Chondrocyte (in vitro differentiated cells): ENCODE measurements around the gene SFTPB. TPM values are rescaled to one million over a fixed set of nuclear protein-coding genes. Genes with fewer than 3 reads are reported as not detected.
A peak's percentile ranks its signal among the peaks of the same experiment; 100 is the strongest.

ENCODE experiments used
- DNase-seq: peaks from one replicate; pipeline ENCODE4 v3.0.0; 2021; ENCODE audit warnings: mixed read lengths, low spot score
- H3K27ac Mint-ChIP-seq: one replicate; pipeline ENCODE4 v1.8.0; 2021; ENCODE audit warnings: mild to moderate bottlenecking, moderate library complexity, mixed read lengths; ENCODE audit not compliant: unreplicated experiment
- H3K27me3 Mint-ChIP-seq: 2 replicates; pipeline ENCODE4 v1.8.0; 2021; ENCODE audit warnings: low read depth, mixed read lengths
- H3K36me3 Mint-ChIP-seq: 2 replicates; pipeline ENCODE4 v1.8.0; 2021; ENCODE audit warnings: low read depth, mixed read lengths
- H3K4me1 Mint-ChIP-seq: 2 replicates; pipeline ENCODE4 v1.8.0; 2021; ENCODE audit warnings: low read depth, mild to moderate bottlenecking, mixed read lengths
- H3K4me3 Mint-ChIP-seq: one replicate; pipeline ENCODE4 v1.8.0; 2021; ENCODE audit warnings: mild to moderate bottlenecking, moderate library complexity, mixed read lengths; ENCODE audit not compliant: unreplicated experiment
- H3K9me3 Mint-ChIP-seq: 2 replicates; pipeline ENCODE4 v1.8.0; 2021; ENCODE audit warnings: low read depth, mixed read lengths
- CTCF ChIP-seq: fragments of 200-600 bp; sonication (generic); IDR thresholded peaks from 2 replicates; pipeline ENCODE4 v1.5.0; 2021; ENCODE audit warnings: antibody characterized with exemption, mild to moderate bottlenecking, moderate library complexity
- total RNA-seq: library from RNA; stranded (reverse); gene quantifications from 3 replicates; pipeline ENCODE4 v1.2.1, GENCODE V29; 2021

The SFTPB gene
- total RNA-seq, 1 donor from 2014 or later = not detected

- no peak for TF ChIP-seq CTCF
- no peak overlapping the region for H3K4me3 Mint-ChIP-seq
- no peaks in the 10 kb centered on the region for H3K27me3 Mint-ChIP-seq
- no peak for DNase-seq
- H3K27ac Mint-ChIP-seq = no peak overlapping the region
- peaks cover 10% of the 10 kb centered on the region for H3K4me1 Mint-ChIP-seq
- no peaks in the 10 kb centered on the region for H3K9me3 Mint-ChIP-seq
- H3K36me3 Mint-ChIP-seq = peaks cover 25% of the 10 kb centered on the region
Measured at GRCh38 chr2:85653996-85654395, 14.0 kb downstream of the SFTPB start.

GRCh38 chr2:85652056-85652455, 15.9 kb downstream of the SFTPB start:
- Mint-ChIP-seq H3K27ac (no peak overlapping the region), H3K4me3 (no peak overlapping the region), H3K36me3 (peaks cover 32% of the 10 kb centered on the region), H3K9me3 (no peaks in the 10 kb centered on the region), H3K4me1 (peaks cover 17% of the 10 kb centered on the region), H3K27me3 (no peaks in the 10 kb centered on the region)
- no peak for TF ChIP-seq CTCF
- DNase-seq = no peak

- no peak for TF ChIP-seq CTCF
- no peaks in the 10 kb centered on the region for H3K9me3 Mint-ChIP-seq
- no peak overlapping the region for H3K4me3 Mint-ChIP-seq
- H3K27ac Mint-ChIP-seq = no peak overlapping the region
- peaks cover 36% of the 10 kb centered on the region for H3K36me3 Mint-ChIP-seq
- no peaks in the 10 kb centered on the region for H3K27me3 Mint-ChIP-seq
- no peak for DNase-seq
- peaks cover 17% of the 10 kb centered on the region for H3K4me1 Mint-ChIP-seq
Measured at GRCh38 chr2:85651097-85651496, 16.9 kb downstream of the SFTPB start.

GRCh38 chr2:85650456-85650855, 17.5 kb downstream of the SFTPB start:
- no peak for DNase-seq
- H3K36me3 Mint-ChIP-seq = peaks cover 37% of the 10 kb centered on the region
- no peak for TF ChIP-seq CTCF
- H3K4me3 Mint-ChIP-seq = no peak overlapping the region
- no peaks in the 10 kb centered on the region for H3K9me3 Mint-ChIP-seq
- H3K27me3 Mint-ChIP-seq = no peaks in the 10 kb centered on the region
- H3K4me1 Mint-ChIP-seq = peaks cover 17% of the 10 kb centered on the region
- H3K27ac Mint-ChIP-seq = no peak overlapping the region

- H3K4me3 Mint-ChIP-seq = no peak overlapping the region
- H3K4me1 Mint-ChIP-seq = peaks cover 17% of the 10 kb centered on the region
- H3K9me3 Mint-ChIP-seq = no peaks in the 10 kb centered on the region
- H3K27me3 Mint-ChIP-seq = no peaks in the 10 kb centered on the region
- no peak for TF ChIP-seq CTCF
- peaks cover 41% of the 10 kb centered on the region for H3K36me3 Mint-ChIP-seq
- DNase-seq = no peak
- peak overlapping the region; percentile 57 for H3K27ac Mint-ChIP-seq
Measured at GRCh38 chr2:85649201-85650190, 18.5 kb downstream of the SFTPB start.
